A549 treated with Hydrocortisone at 1 μM for 4 hours (cell line): ENCODE data around the gene LCA5. TPM values are rescaled to one million over a fixed set of nuclear protein-coding genes. Genes with fewer than 3 reads are reported as not detected.

Experiments
- total RNA-seq: library from RNA; stranded (reverse); fragments of 200-300 nt; extraction: Qiagen RNA extraction; gene quantifications from 5 replicates; pipeline ENCODE4 v1.2.3, GENCODE V29; 2022

LCA5 gene
- 0.31 to 0.82 TPM (median 0.74 TPM) in 5 replicates for total RNA-seq

DNA sequence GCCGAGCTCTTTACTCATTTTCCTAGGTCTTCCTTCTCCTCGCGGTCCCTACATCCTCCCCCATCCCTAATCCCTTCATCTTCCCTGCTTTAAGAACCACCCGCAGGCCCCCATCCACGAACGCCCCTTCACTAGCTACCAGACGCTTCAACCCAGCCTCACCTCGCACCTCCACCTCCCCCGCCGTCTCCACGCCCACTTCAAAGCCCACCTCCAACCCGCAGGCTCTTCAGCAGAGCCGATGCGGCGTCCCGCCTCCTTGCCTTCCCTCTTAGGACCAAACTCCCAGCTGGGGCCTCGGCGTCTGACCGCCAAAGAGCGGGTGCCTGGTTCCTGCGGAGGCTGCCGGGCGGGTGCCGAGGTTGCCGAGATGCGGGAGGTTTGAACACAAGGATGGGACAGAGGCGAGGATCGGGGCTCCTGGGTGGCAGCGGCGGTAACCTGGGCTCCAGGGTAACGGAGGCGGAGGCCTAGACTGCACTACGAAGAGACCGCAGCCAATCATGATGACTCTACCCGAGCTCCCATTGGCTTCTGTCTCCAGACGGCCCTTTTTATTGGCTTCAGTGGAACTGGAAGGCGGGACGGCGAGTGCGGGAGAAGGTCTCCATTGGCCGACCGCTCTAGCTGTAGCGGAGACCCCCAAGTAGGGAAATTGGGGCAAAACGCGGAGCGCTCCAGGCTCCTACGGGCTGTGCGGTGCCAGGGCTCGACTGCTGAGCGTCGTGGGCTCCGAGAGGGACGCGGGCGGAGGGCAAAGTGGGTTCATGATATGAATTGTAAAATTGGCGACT is at the start of gene LCA5:
TSS of gene LCA5 (minus strand) at position 477 of the 794 bp plus-strand sequence. CDS start 18,536 bp downstream, outside the sequence.

Other genes with a start within 250 kb of the LCA5 start
- gene SH3BGRL2, start 93.9 kb upstream of the LCA5 start, total RNA-seq, result 0.26 to 0.44 TPM (median 0.32 TPM) in 5 replicates